ENCODE measurements around the gene PPP2R5E.

The PPP2R5E gene

GRCh38 chr14:63563370-63564026, 20.3 kb upstream of the PPP2R5E start:
- no peak for DNase-seq (ENCODE audit: low read depth, low spot score)
- no peaks in the 10 kb centered on the region for H3K36me3 ChIP-seq (ENCODE audit: insufficient read depth, insufficient read length, low read length)
- TF ChIP-seq ZNF274 (IDR thresholded peaks at IDR 0.05; ENCODE audit: low read depth, low read length): no peak
- no peak for TF ChIP-seq SUZ12 (IDR thresholded peaks at IDR 0.05; ENCODE audit: extremely low read depth, insufficient read depth, insufficient read length)
- no peak for TF ChIP-seq YY1 (IDR thresholded peaks at IDR 0.05; ENCODE audit: insufficient read depth, insufficient read length)
- H3K4me3 ChIP-seq (ENCODE audit: insufficient read length, low read depth): no peak overlapping the region
- no peaks in the 10 kb centered on the region for H3K9me3 ChIP-seq (ENCODE audit: insufficient read depth, low read length)
- H3K9ac ChIP-seq (ENCODE audit: insufficient read length, low read depth): no peak overlapping the region
- no peaks in the 10 kb centered on the region for H3K4me1 ChIP-seq (ENCODE audit: insufficient read depth, insufficient read length)
- no peaks in the 10 kb centered on the region for H3K27me3 ChIP-seq (ENCODE audit: insufficient read depth, insufficient read length)

GRCh38 chr14:63562405-63562804, 19.2 kb upstream of the PPP2R5E start:
- Histone ChIP-seq H3K36me3 (ENCODE audit: insufficient read depth, insufficient read length, low read length) (no peaks in the 10 kb centered on the region), H3K4me3 (ENCODE audit: insufficient read length, low read depth) (no peak overlapping the region), H3K9me3 (ENCODE audit: insufficient read depth, low read length) (no peaks in the 10 kb centered on the region), H3K27me3 (ENCODE audit: insufficient read depth, insufficient read length) (no peaks in the 10 kb centered on the region), H3K4me1 (ENCODE audit: insufficient read depth, insufficient read length) (no peaks in the 10 kb centered on the region), H3K9ac (ENCODE audit: insufficient read length, low read depth) (no peak overlapping the region)
- no peak for DNase-seq (ENCODE audit: low read depth, low spot score)
- TF ChIP-seq ZNF274 (IDR thresholded peaks at IDR 0.05; ENCODE audit: low read depth, low read length): no peak
- no peak for TF ChIP-seq YY1 (IDR thresholded peaks at IDR 0.05; ENCODE audit: insufficient read depth, insufficient read length)

- no peak for DNase-seq (ENCODE audit: low read depth, low spot score)
- H3K4me3 ChIP-seq (ENCODE audit: insufficient read length, low read depth): no peak overlapping the region
- no peak for TF ChIP-seq YY1 (IDR thresholded peaks at IDR 0.05; ENCODE audit: insufficient read depth, insufficient read length)
- no peak for TF ChIP-seq SUZ12 (IDR thresholded peaks at IDR 0.05; ENCODE audit: extremely low read depth, insufficient read depth, insufficient read length)
- no peak for TF ChIP-seq ZNF274 (IDR thresholded peaks at IDR 0.05; ENCODE audit: low read depth, low read length)
- H3K27me3 ChIP-seq (ENCODE audit: insufficient read depth, insufficient read length): no peaks in the 10 kb centered on the region
- H3K9ac ChIP-seq (ENCODE audit: insufficient read length, low read depth): no peak overlapping the region
- no peaks in the 10 kb centered on the region for H3K36me3 ChIP-seq (ENCODE audit: insufficient read depth, insufficient read length, low read length)
- H3K9me3 ChIP-seq (ENCODE audit: insufficient read depth, low read length): no peaks in the 10 kb centered on the region
- no peaks in the 10 kb centered on the region for H3K4me1 ChIP-seq (ENCODE audit: insufficient read depth, insufficient read length)
Measured at GRCh38 chr14:63555572-63555971, 12.4 kb upstream of the PPP2R5E start.

GRCh38 chr14:63551332-63551731, 8.2 kb upstream of the PPP2R5E start:
- no peak for DNase-seq (ENCODE audit: low read depth, low spot score)
- no peaks in the 10 kb centered on the region for H3K4me1 ChIP-seq (ENCODE audit: insufficient read depth, insufficient read length)
- no peaks in the 10 kb centered on the region for H3K36me3 ChIP-seq (ENCODE audit: insufficient read depth, insufficient read length, low read length)
- TF ChIP-seq YY1 (IDR thresholded peaks at IDR 0.05; ENCODE audit: insufficient read depth, insufficient read length) (no peak), ZNF274 (IDR thresholded peaks at IDR 0.05; ENCODE audit: low read depth, low read length) (no peak), SUZ12 (IDR thresholded peaks at IDR 0.05; ENCODE audit: extremely low read depth, insufficient read depth, insufficient read length) (no peak)
- no peak overlapping the region for H3K4me3 ChIP-seq (ENCODE audit: insufficient read length, low read depth)
- no peaks in the 10 kb centered on the region for H3K27me3 ChIP-seq (ENCODE audit: insufficient read depth, insufficient read length)
- H3K9ac ChIP-seq (ENCODE audit: insufficient read length, low read depth): no peak overlapping the region
- no peaks in the 10 kb centered on the region for H3K9me3 ChIP-seq (ENCODE audit: insufficient read depth, low read length)

- no peak overlapping the region for H3K9ac ChIP-seq (ENCODE audit: insufficient read length, low read depth)
- DNase-seq (ENCODE audit: low read depth, low spot score): no peak
- no peaks in the 10 kb centered on the region for H3K4me1 ChIP-seq (ENCODE audit: insufficient read depth, insufficient read length)
- no peaks in the 10 kb centered on the region for H3K27me3 ChIP-seq (ENCODE audit: insufficient read depth, insufficient read length)
- no peak for TF ChIP-seq ZNF274 (IDR thresholded peaks at IDR 0.05; ENCODE audit: low read depth, low read length)
- TF ChIP-seq SUZ12 (IDR thresholded peaks at IDR 0.05; ENCODE audit: extremely low read depth, insufficient read depth, insufficient read length): no peak
- TF ChIP-seq YY1 (IDR thresholded peaks at IDR 0.05; ENCODE audit: insufficient read depth, insufficient read length): no peak
- H3K4me3 ChIP-seq (ENCODE audit: insufficient read length, low read depth): no peak overlapping the region
- H3K36me3 ChIP-seq (ENCODE audit: insufficient read depth, insufficient read length, low read length): no peaks in the 10 kb centered on the region
- H3K9me3 ChIP-seq (ENCODE audit: insufficient read depth, low read length): no peaks in the 10 kb centered on the region
Measured at GRCh38 chr14:63547798-63548335, 4.7 kb upstream of the PPP2R5E start.

GRCh38 chr14:63545431-63545830, 2.3 kb upstream of the PPP2R5E start:
- Histone ChIP-seq H3K36me3 (ENCODE audit: insufficient read depth, insufficient read length, low read length) (no peaks in the 10 kb centered on the region), H3K9ac (ENCODE audit: insufficient read length, low read depth) (no peak overlapping the region), H3K4me1 (ENCODE audit: insufficient read depth, insufficient read length) (no peaks in the 10 kb centered on the region), H3K4me3 (ENCODE audit: insufficient read length, low read depth) (no peak overlapping the region), H3K9me3 (ENCODE audit: insufficient read depth, low read length) (no peaks in the 10 kb centered on the region), H3K27me3 (ENCODE audit: insufficient read depth, insufficient read length) (no peaks in the 10 kb centered on the region)
- DNase-seq (ENCODE audit: low read depth, low spot score): no peak
- TF ChIP-seq ZNF274 (IDR thresholded peaks at IDR 0.05; ENCODE audit: low read depth, low read length): no peak
- TF ChIP-seq SUZ12 (IDR thresholded peaks at IDR 0.05; ENCODE audit: extremely low read depth, insufficient read depth, insufficient read length): no peak
- TF ChIP-seq YY1 (IDR thresholded peaks at IDR 0.05; ENCODE audit: insufficient read depth, insufficient read length): no peak

GRCh38 chr14:63544591-63545299, 1.6 kb upstream of the PPP2R5E start:
- Histone ChIP-seq H3K36me3 (ENCODE audit: insufficient read depth, insufficient read length, low read length) (peaks cover 2% of the 10 kb centered on the region), H3K9me3 (ENCODE audit: insufficient read depth, low read length) (no peaks in the 10 kb centered on the region), H3K27me3 (ENCODE audit: insufficient read depth, insufficient read length) (no peaks in the 10 kb centered on the region), H3K4me3 (ENCODE audit: insufficient read length, low read depth) (peak overlapping the region; percentile 86), H3K9ac (ENCODE audit: insufficient read length, low read depth) (peak overlapping the region; percentile 96), H3K4me1 (ENCODE audit: insufficient read depth, insufficient read length) (no peaks in the 10 kb centered on the region)
- TF ChIP-seq YY1 (IDR thresholded peaks at IDR 0.05; ENCODE audit: insufficient read depth, insufficient read length) (no peak), SUZ12 (IDR thresholded peaks at IDR 0.05; ENCODE audit: extremely low read depth, insufficient read depth, insufficient read length) (no peak), ZNF274 (IDR thresholded peaks at IDR 0.05; ENCODE audit: low read depth, low read length) (no peak)
- DNase-seq (ENCODE audit: low read depth, low spot score): no peak
